SK-N-SH (cell line): ENCODE results near the gene PPDPF.

ENCODE experiments used
- MEF2A ChIP-seq: IDR thresholded peaks from 2 replicates; pipeline ENCODE4 v1.4.0; 2012; ENCODE audit warnings: low read depth, borderline replicate concordance
- MXI1 ChIP-seq: IDR thresholded peaks from 2 replicates; pipeline ENCODE4 v1.6.1; 2012; ENCODE audit warnings: mild to moderate bottlenecking, low read depth, low read length, improper control_type of control experiment
- RFX5 ChIP-seq: IDR thresholded peaks from 2 replicates; pipeline ENCODE4 v1.6.1; 2012; ENCODE audit warnings: mild to moderate bottlenecking, improper control_type of control experiment, low read length

- TF ChIP-seq MEF2A (no peak), RFX5 (no peak), MXI1 (no peak)
Measured at GRCh38 chr20:63564036-63564810, 43.7 kb downstream of the PPDPF start.
